Kidney epithelial cell (primary cell): ENCODE data around the gene MPZL3. TPM values are rescaled to one million over a fixed set of nuclear protein-coding genes. Genes with fewer than 3 reads are reported as not detected.
A peak's percentile ranks its signal among the peaks of the same experiment; 100 is the strongest.

Source experiments
- DNase-seq: peaks from one replicate; pipeline ENCODE4 v3.0.0-alpha.2; 2010; ENCODE audit warnings: low read depth
- H3K27me3 ChIP-seq: 2 replicates; pipeline ENCODE4 v1.6.0; 2011; ENCODE audit warnings: low read length; ENCODE audit not compliant: control insufficient read depth, insufficient read depth
- H3K36me3 ChIP-seq: 2 replicates; pipeline ENCODE4 v1.5.1; 2011; ENCODE audit warnings: low read length; ENCODE audit not compliant: control insufficient read depth, insufficient read depth
- H3K4me3 ChIP-seq: 2 replicates; pipeline ENCODE4 v1.5.1; 2011; ENCODE audit warnings: low read depth, mild to moderate bottlenecking, control low read depth, low read length
- total RNA-seq: library from RNA; depleted of rRNA; stranded (reverse); fragments of >200 nt; gene quantifications from 2 replicates; pipeline ENCODE4 v1.2.3, GENCODE V29; 2015
- TF ChIP-seq, protein P1 (sequence below): IDR thresholded peaks from 2 replicates; pipeline ENCODE4 v1.5.1; 2011; ENCODE audit warnings: mild to moderate bottlenecking, moderate library complexity, low read length, control low read depth, inconsistent platforms; ENCODE audit not compliant: insufficient read depth, poor library complexity, severe bottlenecking

MPZL3 gene
- total RNA-seq, 1 donor from 2014 or later = 9.4 TPM

DNA sequence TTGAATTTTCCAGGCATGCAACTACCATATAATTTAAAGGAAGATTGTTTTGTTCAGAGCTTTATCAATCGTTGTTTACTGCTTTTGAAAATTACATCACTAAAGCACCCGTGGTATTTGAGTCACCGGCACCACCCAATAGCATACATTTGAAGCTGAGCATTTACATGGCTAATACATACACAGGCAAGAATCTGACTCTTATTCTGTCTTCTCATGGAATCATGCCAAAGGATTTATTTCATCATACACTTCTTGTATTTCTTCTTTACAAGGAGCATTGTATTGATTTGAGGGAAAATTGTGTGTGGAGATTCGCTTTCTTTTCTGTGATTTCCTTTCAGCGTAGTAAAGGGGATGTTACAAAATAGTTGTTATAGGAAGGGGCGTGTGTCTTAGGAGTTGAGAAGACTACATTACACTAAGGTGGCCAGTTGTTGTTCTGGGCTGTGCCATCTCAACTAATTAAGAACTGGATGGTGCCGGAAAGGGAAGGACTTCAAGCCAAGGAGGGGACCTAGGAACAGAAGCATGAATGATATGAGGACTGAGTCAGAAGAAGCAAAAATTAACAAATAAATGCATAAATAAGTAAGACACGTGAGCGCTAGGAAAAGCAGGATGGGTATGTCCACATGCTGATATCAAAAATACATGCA, 39.4 kb upstream of the MPZL3 start:
- Histone ChIP-seq H3K36me3 (no peaks in the 10 kb centered on the region), H3K4me3 (no peak overlapping the region), H3K27me3 (peaks cover 2% of the 10 kb centered on the region)
- TF ChIP-seq, protein P1, sequence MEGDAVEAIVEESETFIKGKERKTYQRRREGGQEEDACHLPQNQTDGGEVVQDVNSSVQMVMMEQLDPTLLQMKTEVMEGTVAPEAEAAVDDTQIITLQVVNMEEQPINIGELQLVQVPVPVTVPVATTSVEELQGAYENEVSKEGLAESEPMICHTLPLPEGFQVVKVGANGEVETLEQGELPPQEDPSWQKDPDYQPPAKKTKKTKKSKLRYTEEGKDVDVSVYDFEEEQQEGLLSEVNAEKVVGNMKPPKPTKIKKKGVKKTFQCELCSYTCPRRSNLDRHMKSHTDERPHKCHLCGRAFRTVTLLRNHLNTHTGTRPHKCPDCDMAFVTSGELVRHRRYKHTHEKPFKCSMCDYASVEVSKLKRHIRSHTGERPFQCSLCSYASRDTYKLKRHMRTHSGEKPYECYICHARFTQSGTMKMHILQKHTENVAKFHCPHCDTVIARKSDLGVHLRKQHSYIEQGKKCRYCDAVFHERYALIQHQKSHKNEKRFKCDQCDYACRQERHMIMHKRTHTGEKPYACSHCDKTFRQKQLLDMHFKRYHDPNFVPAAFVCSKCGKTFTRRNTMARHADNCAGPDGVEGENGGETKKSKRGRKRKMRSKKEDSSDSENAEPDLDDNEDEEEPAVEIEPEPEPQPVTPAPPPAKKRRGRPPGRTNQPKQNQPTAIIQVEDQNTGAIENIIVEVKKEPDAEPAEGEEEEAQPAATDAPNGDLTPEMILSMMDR = no peak
- DNase-seq = no peak

DNA sequence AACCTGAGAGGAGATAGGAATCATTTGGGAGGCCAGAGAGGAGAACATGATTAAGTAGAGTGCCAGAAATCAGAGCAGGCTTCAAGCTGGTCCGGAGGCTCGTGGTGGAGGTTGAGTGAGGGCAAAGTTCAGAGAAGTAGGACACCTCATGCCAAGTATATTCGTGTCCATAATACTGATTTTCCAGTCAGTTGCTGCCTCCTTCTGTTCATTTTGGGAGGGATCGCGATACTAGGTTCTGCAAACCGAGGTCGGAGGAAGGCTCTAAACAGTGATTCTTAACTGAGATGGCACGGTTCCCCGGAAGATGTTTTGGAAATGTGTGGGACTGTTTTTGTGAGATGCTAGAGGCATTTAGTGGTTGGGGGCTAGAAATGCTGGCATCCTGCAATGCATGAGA, 38.8 kb upstream of the MPZL3 start:
- H3K27me3 ChIP-seq = peaks cover 2% of the 10 kb centered on the region
- H3K36me3 ChIP-seq = no peaks in the 10 kb centered on the region
- TF ChIP-seq, protein P1 = peak; percentile 40
- DNase-seq = no peak
- no peak overlapping the region for H3K4me3 ChIP-seq

DNA sequence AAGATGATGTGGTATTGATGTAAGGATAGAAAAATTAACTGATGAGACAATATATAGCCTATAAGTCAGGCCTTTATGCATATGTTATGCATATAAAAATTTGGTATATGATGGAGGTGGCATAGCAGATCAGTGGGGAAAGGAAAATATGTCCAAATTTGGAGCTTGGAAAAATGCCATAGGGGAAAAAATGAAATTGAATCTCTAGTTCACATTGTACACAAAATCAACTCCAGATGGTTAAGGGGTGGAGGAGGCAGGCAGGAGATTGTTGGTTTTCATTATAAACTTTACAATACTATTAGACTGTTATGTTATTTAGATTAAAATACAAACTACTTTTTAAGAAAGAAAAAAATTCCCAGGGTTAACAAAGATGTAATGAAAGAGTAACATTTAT, 37.2 kb upstream of the MPZL3 start:
- Histone ChIP-seq H3K36me3 (no peaks in the 10 kb centered on the region), H3K4me3 (no peak overlapping the region), H3K27me3 (no peaks in the 10 kb centered on the region)
- DNase-seq = no peak
- TF ChIP-seq, protein P1 = no peak

DNA sequence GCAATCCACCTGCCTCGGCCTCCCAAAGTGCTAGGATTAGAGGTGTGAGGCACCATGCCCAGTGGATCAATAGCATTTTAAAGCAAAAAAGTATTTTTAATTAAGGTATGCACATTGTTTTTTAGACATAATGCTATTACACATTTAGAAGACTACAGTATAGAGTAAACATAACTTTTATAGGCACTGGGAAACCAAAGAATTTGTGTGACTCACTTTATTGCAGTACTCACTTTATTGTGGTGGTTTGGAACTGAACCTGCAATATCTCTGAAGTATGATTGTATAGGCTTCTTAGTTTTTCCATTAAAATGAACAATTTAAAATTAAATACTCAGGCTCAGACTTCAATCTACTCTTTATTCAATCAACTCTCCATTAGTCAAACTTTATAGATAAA, 34.8 kb upstream of the MPZL3 start:
- no peak for DNase-seq
- no peak overlapping the region for H3K4me3 ChIP-seq
- no peaks in the 10 kb centered on the region for H3K27me3 ChIP-seq
- H3K36me3 ChIP-seq = no peaks in the 10 kb centered on the region
- TF ChIP-seq, protein P1 = no peak

DNA sequence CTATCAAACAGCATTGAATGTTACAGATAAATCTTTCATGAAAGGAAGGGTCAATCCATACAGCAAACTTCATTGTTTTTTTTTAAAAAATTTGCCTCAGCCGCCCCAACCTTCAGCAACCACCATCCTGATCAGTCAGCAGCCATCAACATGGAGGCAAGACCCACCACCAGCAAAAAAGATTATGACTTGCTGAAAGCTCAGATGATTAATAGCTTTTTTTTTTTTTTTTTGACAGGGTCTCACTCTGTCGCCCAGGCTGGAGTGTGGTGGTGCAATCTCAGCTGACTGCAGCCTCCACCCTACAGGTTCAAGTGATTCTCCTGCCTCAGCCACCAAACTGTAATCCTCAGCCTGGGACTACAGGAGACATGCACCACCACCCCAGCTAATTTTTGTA, 34.4 kb upstream of the MPZL3 start:
- H3K27me3 ChIP-seq = no peaks in the 10 kb centered on the region
- no peaks in the 10 kb centered on the region for H3K36me3 ChIP-seq
- DNase-seq = no peak
- TF ChIP-seq, protein P1 = no peak
- no peak overlapping the region for H3K4me3 ChIP-seq

DNA sequence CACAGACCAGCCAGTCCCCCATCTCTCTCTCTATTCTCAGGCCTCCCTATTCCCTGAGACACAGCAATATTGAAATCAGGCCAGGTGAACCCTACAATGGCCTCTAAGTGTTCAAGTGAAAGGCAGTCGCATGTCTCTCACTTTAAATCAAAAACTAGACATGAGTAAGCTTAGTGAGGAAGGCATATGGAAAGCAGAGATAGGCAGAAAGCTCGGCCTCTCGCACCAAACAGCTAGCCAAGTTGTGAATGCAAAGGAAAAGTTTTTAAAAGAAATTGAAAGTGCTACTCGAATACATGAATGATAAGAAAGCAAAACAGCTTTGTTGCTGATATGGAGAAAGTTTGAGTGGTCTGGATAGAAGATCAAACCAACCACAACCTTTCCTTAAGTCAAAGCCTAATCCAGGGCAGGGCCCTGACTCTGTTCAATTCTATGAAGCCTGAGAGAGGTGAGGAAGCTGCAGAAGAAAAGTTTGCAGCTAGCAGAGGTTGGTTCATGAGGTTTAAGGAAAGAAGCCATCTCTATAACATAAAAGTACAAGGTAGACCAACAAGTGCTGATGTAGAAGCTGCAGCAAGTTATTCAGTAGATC, 31.7 kb upstream of the MPZL3 start:
- Histone ChIP-seq H3K4me3 (no peak overlapping the region), H3K36me3 (no peaks in the 10 kb centered on the region), H3K27me3 (no peaks in the 10 kb centered on the region)
- no peak for DNase-seq
- TF ChIP-seq, protein P1 = no peak
